GM12878 (cell line): ENCODE results near the gene SLC22A12. TPM values are rescaled to one million over a fixed set of nuclear protein-coding genes. Genes with fewer than 3 reads are reported as not detected.
A peak's percentile ranks its signal among the peaks of the same experiment; 100 is the strongest.

Source experiments
- ATAC-seq: fragments of 200-7000 bp; cut with Tn5 transposase; 3 replicates; pipeline ENCODE4 v1.9.1; 2020; ENCODE audit warnings: mild to moderate bottlenecking, moderate library complexity
- BruUV-seq: library from RNA; stranded (reverse); fragments of 400-500 nt; replicated peaks from 2 replicates; lab custom pipeline; 2021; lab: Mats Ljungman, UMichigan
- CTCF ChIA-PET: fragments of 300-600 bp; sonication (Branson Sonifier 250); formaldehyde crosslinking; extraction: SDS; loops from one replicate; lab custom pipeline; 2021; ENCODE audit warnings: inconsistent platforms; lab: Yijun Ruan, JAX
- POLR2A ChIA-PET: fragments of 350-600 bp; formaldehyde crosslinking; extraction: SDS; loops from one replicate; lab custom pipeline; 2021; ENCODE audit warnings: inconsistent platforms; lab: Charles Lee
- RAD21 ChIA-PET: fragments of 300-600 bp; sonication (Branson Sonifier 250); formaldehyde crosslinking; loops from one replicate; lab custom pipeline; 2023; ENCODE audit warnings: antibody characterized with exemption; ENCODE audit not compliant: unreplicated experiment; lab: Charles Lee
- SMC1A ChIA-PET: fragments of 300-600 bp; sonication (Branson Sonifier 250); formaldehyde crosslinking; loops from one replicate; lab custom pipeline; 2023; ENCODE audit not compliant: unreplicated experiment, uncharacterized antibody; lab: Charles Lee
- DNase-seq: peaks from one replicate; pipeline ENCODE4 v3.0.0-alpha.2; 2011; ENCODE audit warnings: low read depth, low spot score
- FAIRE-seq: peaks from 3 replicates; lab custom pipeline; 2011; peaks lifted over from hg19 to GRCh38; lab: Jason Lieb, UNC
- H2AFZ ChIP-seq: 2 replicates; pipeline ENCODE4 v1.6.0; 2011; ENCODE audit warnings: low read depth, low read length, control low read depth; ENCODE audit not compliant: control insufficient read depth
- H3K27ac ChIP-seq: 2 replicates; pipeline ENCODE4 v1.5.1; 2011; ENCODE audit warnings: control low read depth; ENCODE audit not compliant: control insufficient read depth, insufficient read depth
- H3K27me3 ChIP-seq, 2 experiments: replicated peaks in 1 of 2; 2 replicates each; pipeline versions ENCODE4 v1.6.0 to v1.6.1; 2011; ENCODE audit warnings: low read length in 1 of 2; ENCODE audit not compliant: control insufficient read depth in 2 of 2, insufficient read depth in 2 of 2
- H3K36me3 ChIP-seq, 2 experiments: 2 replicates each; pipeline ENCODE4 v1.5.1; 2011; ENCODE audit warnings: low read length in 1 of 2; ENCODE audit not compliant: control insufficient read depth in 2 of 2, insufficient read depth in 2 of 2
- H3K4me1 ChIP-seq: 2 replicates; pipeline ENCODE4 v1.6.1; 2011; ENCODE audit warnings: mild to moderate bottlenecking, low read length, moderate library complexity, mixed read lengths; ENCODE audit not compliant: control insufficient read depth, insufficient read depth
- H3K4me2 ChIP-seq: 2 replicates; pipeline ENCODE4 v1.6.0; 2011; ENCODE audit warnings: control low read depth; ENCODE audit not compliant: control insufficient read depth, insufficient read depth
- H3K4me3 ChIP-seq: fragments of 200-600 bp; sonication (generic); 2 replicates; pipeline ENCODE4 v1.5.1; 2016
- H3K79me2 ChIP-seq: 2 replicates; pipeline ENCODE4 v1.6.0; 2011; ENCODE audit warnings: low read length; ENCODE audit not compliant: control insufficient read depth, insufficient read depth
- H3K9ac ChIP-seq: 2 replicates; pipeline ENCODE4 v1.8.0; 2011; ENCODE audit warnings: low read length, control low read depth, mixed read lengths; ENCODE audit not compliant: control insufficient read depth, insufficient read depth
- H3K9me3 ChIP-seq: replicated peaks from 3 replicates; pipeline ENCODE4 v1.5.1; 2011; ENCODE audit warnings: mild to moderate bottlenecking, low read length; ENCODE audit not compliant: control insufficient read depth, insufficient read depth
- H4K20me1 ChIP-seq: 2 replicates; pipeline ENCODE4 v1.6.0; 2011; ENCODE audit not compliant: control insufficient read depth, insufficient read depth
- IKZF1 ChIP-seq: fragments of 450-650 bp; conservative IDR thresholded peaks from 2 replicates; pipeline ENCODE4 v1.6.1; 2017; ENCODE audit warnings: antibody characterized with exemption, mild to moderate bottlenecking
- IKZF2 ChIP-seq, 2 experiments: fragments of 450-650 bp; IDR thresholded peaks; 2 replicates each; pipeline ENCODE4 v1.6.1; 2017; ENCODE audit warnings: mild to moderate bottlenecking in 2 of 2, moderate library complexity in 2 of 2
- LARP7 ChIP-seq: fragments of 450-650 bp; IDR thresholded peaks from 2 replicates; pipeline ENCODE4 v1.6.1; 2017; ENCODE audit warnings: mild to moderate bottlenecking
- MTA2 ChIP-seq: fragments of 450-650 bp; IDR thresholded peaks from 2 replicates; pipeline ENCODE4 v1.6.1; 2016; ENCODE audit warnings: low read depth, mild to moderate bottlenecking, moderate library complexity
- MYC ChIP-seq: IDR thresholded peaks from 2 replicates; pipeline ENCODE4 v1.6.1; 2011; ENCODE audit warnings: mild to moderate bottlenecking, low read length, moderate library complexity, inconsistent platforms; ENCODE audit not compliant: insufficient read depth, insufficient replicate concordance, insufficient read length, severe bottlenecking
- NFYA ChIP-seq: IDR thresholded peaks from 2 replicates; pipeline ENCODE4 v1.6.1; 2011; ENCODE audit warnings: low read depth, mild to moderate bottlenecking, low read length, improper control_type of control experiment, borderline replicate concordance
- NFYB ChIP-seq: IDR thresholded peaks from 2 replicates; pipeline ENCODE4 v1.6.1; 2011; ENCODE audit warnings: low read depth, mild to moderate bottlenecking, low read length, improper control_type of control experiment, moderate library complexity; ENCODE audit not compliant: insufficient read depth
- NR2C1 ChIP-seq: fragments of 450-650 bp; IDR thresholded peaks from 2 replicates; pipeline ENCODE4 v1.6.1; 2017; ENCODE audit warnings: antibody characterized with exemption, mild to moderate bottlenecking, moderate library complexity
- NR2F1 ChIP-seq: fragments of 450-650 bp; conservative IDR thresholded peaks from 2 replicates; pipeline ENCODE4 v1.6.1; 2017; ENCODE audit warnings: mild to moderate bottlenecking
- SMC3 ChIP-seq: IDR thresholded peaks from 2 replicates; pipeline ENCODE4 v1.6.1; 2011; ENCODE audit warnings: low read length, improper control_type of control experiment, borderline replicate concordance
- SPI1 ChIP-seq: IDR thresholded peaks from 2 replicates; pipeline ENCODE4 v1.6.1; 2011; ENCODE audit warnings: low read depth, mild to moderate bottlenecking, low read length, moderate library complexity, borderline replicate concordance; ENCODE audit not compliant: insufficient read depth
- SREBF2 ChIP-seq: IDR thresholded peaks from 2 replicates; pipeline ENCODE4 v1.6.1; 2012; ENCODE audit warnings: mild to moderate bottlenecking, low read length
- WRNIP1 ChIP-seq: IDR thresholded peaks from 2 replicates; pipeline ENCODE4 v1.6.1; 2011; ENCODE audit warnings: low read depth, low read length, improper control_type of control experiment, borderline replicate concordance
- YBX1 ChIP-seq: fragments of 450-650 bp; IDR thresholded peaks from 2 replicates; pipeline ENCODE4 v1.6.1; 2016; ENCODE audit warnings: antibody characterized with exemption
- WGBS: methylation state at CpG from one replicate; pipeline ENCODE4 v1.1.6; 2016; ENCODE audit warnings: low lambda C conversion rate; ENCODE audit not compliant: insufficient replicate concordance, insufficient coverage; ENCODE audit errors: missing lambda C conversion rate; 5-methylcytosine and 5-hydroxymethylcytosine counted together
- in situ Hi-C: fragments of 300-500 bp; cut with MboI; formaldehyde crosslinking; loops from 9 replicates; pipeline ENCODE4 v1.14.3; 2018; ENCODE audit warnings: mixed read lengths
- intact Hi-C: fragments of 100-400 bp; cut with micrococcal nuclease; formaldehyde crosslinking; loops from one replicate; pipeline ENCODE4 v1.14.2; 2022; ENCODE audit not compliant: unreplicated experiment
- polyA plus RNA-seq, 11 experiments: library from polyadenylated mRNA; depleted of rRNA in 4 of 11; unstranded in 6 of 11; stranded (reverse) in 5 of 11; fragments of >200 nt; fragmentation: Nextera tagmentation in 4 of 11; fragmentation: Illumina TruSeq in 1 of 11; extraction: Ambion mirVana in 4 of 11; extraction: Trizol in 1 of 11; gene quantifications; 1 replicate in 1 of 11; 2 replicates in 10 of 11; pipeline versions ENCODE4 v1.2.1 to v1.2.3, GENCODE V29; 2011 to 2016; ENCODE audit warnings: inconsistent platforms in 2 of 11, missing spikeins in 2 of 11, low read depth in 1 of 11
- total RNA-seq, 4 experiments: library from RNA; depleted of rRNA in 3 of 4; stranded (reverse); fragments of >200 nt in 3 of 4; fragmentation: Illumina TruSeq in 1 of 4; extraction: Trizol in 1 of 4; gene quantifications; 2 replicates each; pipeline versions ENCODE4 v1.2.1 to v1.2.3, GENCODE V29; 2013 to 2021
- TF ChIP-seq, protein P1 (sequence below): IDR thresholded peaks from 2 replicates; pipeline ENCODE4 v1.6.1; 2012; ENCODE audit warnings: low read length, inconsistent platforms
- TF ChIP-seq, protein P2 (sequence below), 3 experiments: IDR thresholded peaks in 2 of 3; conservative IDR thresholded peaks in 1 of 3; 2 replicates each; pipeline ENCODE4 v1.5.1; 2011; ENCODE audit warnings: low read depth in 3 of 3, low read length in 3 of 3, mild to moderate bottlenecking in 3 of 3, control low read depth in 2 of 3, moderate library complexity in 2 of 3, inconsistent platforms in 1 of 3, mixed read lengths in 1 of 3; ENCODE audit not compliant: control insufficient read depth in 2 of 3, insufficient read depth in 1 of 3; ENCODE audit errors: extremely low read depth in 1 of 3
- TF ChIP-seq, protein P3 (sequence below): fragments of 450-650 bp; IDR thresholded peaks from 2 replicates; pipeline ENCODE4 v1.6.1; 2017; ENCODE audit warnings: mild to moderate bottlenecking
- TF ChIP-seq, protein P4 (sequence below): IDR thresholded peaks from 2 replicates; pipeline ENCODE4 v1.6.1; 2012; ENCODE audit warnings: low read depth, low read length, improper control_type of control experiment

The SLC22A12 gene
- total and polyA plus RNA-seq, 10 of the 15 experiments (the other 5 are each of a cell fraction or from before 2014, with no cell fraction given) = not detected

DNA sequence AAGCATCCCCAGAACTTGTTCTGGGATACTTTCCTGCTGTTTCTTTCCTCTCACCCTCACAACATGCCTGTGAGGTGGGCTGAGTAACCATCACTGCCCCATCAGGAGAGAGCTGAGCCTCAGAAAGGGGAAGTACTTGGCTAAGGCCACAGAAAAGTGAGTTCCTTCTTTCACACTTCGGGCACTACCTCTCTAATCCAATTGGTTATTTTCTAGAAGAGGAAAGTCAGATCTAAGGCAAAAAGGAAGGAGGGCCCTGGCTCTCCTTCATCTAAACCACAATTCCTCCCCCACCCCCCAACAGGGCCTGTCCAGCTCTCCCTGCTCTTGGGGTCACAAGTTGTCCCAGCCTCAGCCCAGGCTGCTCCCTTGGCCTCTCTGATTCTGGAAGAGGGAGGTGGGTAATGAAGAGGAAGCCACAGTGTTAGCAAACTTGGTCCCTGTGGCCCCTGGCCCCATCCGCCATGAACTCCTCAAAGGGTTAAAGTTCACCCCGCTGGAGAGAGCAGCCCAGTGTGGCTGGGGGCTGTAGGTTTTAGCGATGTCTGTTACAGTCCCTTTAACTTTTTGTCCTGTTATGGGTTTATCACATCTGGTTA lies 34.0 kb downstream of the SLC22A12 start:
- intact Hi-C loops = no loop called here
- no TSS peak for BruUV-seq
- H3K9ac ChIP-seq = no peak overlapping the region
- 21% methylated on average over 4 of the region's 4 CpGs for whole genome bisulfite sequencing
- H3K27me3 ChIP-seq = no peaks in the 10 kb centered on the region
- no peak for FAIRE-seq
- no peak for DNase-seq
- H4K20me1 ChIP-seq = no peaks in the 10 kb centered on the region
- ChIA-PET RAD21 (no interaction called here), SMC1A (interaction anchor here (1.2 to 2.4 kb wide), 2 partner anchors 10 to 20 kb away, joined by 3 to 5 read pairs; no protein-coding TSS in a partner anchor)
- no peaks in the 10 kb centered on the region for H3K36me3 ChIP-seq
- H3K9me3 ChIP-seq = no peaks in the 10 kb centered on the region
- peaks cover 6% of the 10 kb centered on the region for H3K4me1 ChIP-seq
- TF ChIP-seq IKZF1 = peak; percentile 45; the same call in 1 of the 2 replicates
- no peak for TF ChIP-seq SREBF2
- no peak for TF ChIP-seq NFYA
- TF ChIP-seq, protein P1, sequence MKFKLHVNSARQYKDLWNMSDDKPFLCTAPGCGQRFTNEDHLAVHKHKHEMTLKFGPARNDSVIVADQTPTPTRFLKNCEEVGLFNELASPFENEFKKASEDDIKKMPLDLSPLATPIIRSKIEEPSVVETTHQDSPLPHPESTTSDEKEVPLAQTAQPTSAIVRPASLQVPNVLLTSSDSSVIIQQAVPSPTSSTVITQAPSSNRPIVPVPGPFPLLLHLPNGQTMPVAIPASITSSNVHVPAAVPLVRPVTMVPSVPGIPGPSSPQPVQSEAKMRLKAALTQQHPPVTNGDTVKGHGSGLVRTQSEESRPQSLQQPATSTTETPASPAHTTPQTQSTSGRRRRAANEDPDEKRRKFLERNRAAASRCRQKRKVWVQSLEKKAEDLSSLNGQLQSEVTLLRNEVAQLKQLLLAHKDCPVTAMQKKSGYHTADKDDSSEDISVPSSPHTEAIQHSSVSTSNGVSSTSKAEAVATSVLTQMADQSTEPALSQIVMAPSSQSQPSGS = no peak
- peak; percentile 13 to 60; a peak in 2 of 4 replicates for TF ChIP-seq IKZF2 (IDR thresholded peaks at IDR 0.05)
- TF ChIP-seq, protein P2, sequence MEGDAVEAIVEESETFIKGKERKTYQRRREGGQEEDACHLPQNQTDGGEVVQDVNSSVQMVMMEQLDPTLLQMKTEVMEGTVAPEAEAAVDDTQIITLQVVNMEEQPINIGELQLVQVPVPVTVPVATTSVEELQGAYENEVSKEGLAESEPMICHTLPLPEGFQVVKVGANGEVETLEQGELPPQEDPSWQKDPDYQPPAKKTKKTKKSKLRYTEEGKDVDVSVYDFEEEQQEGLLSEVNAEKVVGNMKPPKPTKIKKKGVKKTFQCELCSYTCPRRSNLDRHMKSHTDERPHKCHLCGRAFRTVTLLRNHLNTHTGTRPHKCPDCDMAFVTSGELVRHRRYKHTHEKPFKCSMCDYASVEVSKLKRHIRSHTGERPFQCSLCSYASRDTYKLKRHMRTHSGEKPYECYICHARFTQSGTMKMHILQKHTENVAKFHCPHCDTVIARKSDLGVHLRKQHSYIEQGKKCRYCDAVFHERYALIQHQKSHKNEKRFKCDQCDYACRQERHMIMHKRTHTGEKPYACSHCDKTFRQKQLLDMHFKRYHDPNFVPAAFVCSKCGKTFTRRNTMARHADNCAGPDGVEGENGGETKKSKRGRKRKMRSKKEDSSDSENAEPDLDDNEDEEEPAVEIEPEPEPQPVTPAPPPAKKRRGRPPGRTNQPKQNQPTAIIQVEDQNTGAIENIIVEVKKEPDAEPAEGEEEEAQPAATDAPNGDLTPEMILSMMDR (IDR thresholded peaks at IDR 0.05 in 2 of 3, conservative IDR thresholded peaks at IDR 0.05 in 1 of 3; ENCODE audit: control insufficient read depth in 2 of 3, extremely low read depth in 1 of 3, insufficient read depth in 1 of 3, low read depth in 3 of 3, low read length in 3 of 3) = no peak
- no peak for TF ChIP-seq LARP7
- no peak for TF ChIP-seq NFYB
- peak; percentile 33; the same call in 1 of the 2 replicates for TF ChIP-seq MTA2
- TF ChIP-seq, protein P3, sequence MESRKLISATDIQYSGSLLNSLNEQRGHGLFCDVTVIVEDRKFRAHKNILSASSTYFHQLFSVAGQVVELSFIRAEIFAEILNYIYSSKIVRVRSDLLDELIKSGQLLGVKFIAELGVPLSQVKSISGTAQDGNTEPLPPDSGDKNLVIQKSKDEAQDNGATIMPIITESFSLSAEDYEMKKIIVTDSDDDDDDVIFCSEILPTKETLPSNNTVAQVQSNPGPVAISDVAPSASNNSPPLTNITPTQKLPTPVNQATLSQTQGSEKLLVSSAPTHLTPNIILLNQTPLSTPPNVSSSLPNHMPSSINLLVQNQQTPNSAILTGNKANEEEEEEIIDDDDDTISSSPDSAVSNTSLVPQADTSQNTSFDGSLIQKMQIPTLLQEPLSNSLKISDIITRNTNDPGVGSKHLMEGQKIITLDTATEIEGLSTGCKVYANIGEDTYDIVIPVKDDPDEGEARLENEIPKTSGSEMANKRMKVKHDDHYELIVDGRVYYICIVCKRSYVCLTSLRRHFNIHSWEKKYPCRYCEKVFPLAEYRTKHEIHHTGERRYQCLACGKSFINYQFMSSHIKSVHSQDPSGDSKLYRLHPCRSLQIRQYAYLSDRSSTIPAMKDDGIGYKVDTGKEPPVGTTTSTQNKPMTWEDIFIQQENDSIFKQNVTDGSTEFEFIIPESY = peak; percentile 47; the same call in 1 of the 2 replicates
- peak; percentile 63; the same call in 1 of the 2 replicates for TF ChIP-seq NR2C1
- no peak for TF ChIP-seq SMC3
- no peak for TF ChIP-seq MYC
- TF ChIP-seq WRNIP1 = no peak
- TF ChIP-seq SPI1 = peak; percentile 74; the same call in 1 of the 2 replicates
- no peak for TF ChIP-seq YBX1
- TF ChIP-seq, protein P4, sequence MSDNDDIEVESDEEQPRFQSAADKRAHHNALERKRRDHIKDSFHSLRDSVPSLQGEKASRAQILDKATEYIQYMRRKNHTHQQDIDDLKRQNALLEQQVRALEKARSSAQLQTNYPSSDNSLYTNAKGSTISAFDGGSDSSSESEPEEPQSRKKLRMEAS = no peak
- TF ChIP-seq NR2F1 = peak; percentile 45
- TF ChIP-seq, all 136 proteins: peak for 7
- in situ Hi-C loops = no loop called here
- ATAC-seq = peak; percentile 81
- Histone ChIP-seq H3K4me2 (0 out of 2 replicates have a peak overlapping the region, but pooled peaks have one; percentile 15), H3K79me2 (no peaks in the 10 kb centered on the region), H2AFZ (no peak overlapping the region), H3K4me3 (no peak overlapping the region), H3K27ac (no peak overlapping the region)
- CTCF ChIA-PET = interaction anchor here (0.5 to 1.1 kb wide), 4 partner anchors 25 to 176 kb away, joined by 3 to 4 read pairs (median 3); no protein-coding TSS in a partner anchor
- POLR2A ChIA-PET = no interaction called here
